GM18519 (cell line): ENCODE measurements around the gene FOXO1.

ENCODE experiments used
- ATAC-seq: cut with Tn5 transposase; IDR thresholded peaks from one replicate; pipeline ENCODE4 v1.9.1; 2021; ENCODE audit warnings: mild to moderate bottlenecking, moderate library complexity; ENCODE audit not compliant: unreplicated experiment, low FRiP score

FOXO1 gene

GRCh38 chr13:40517486-40518480, 148.7 kb downstream of the FOXO1 start:
- ATAC-seq, result peak; percentile 79

- no peak for ATAC-seq
Measured at GRCh38 chr13:40515702-40516101, 150.7 kb downstream of the FOXO1 start.

- no peak for ATAC-seq
Measured at GRCh38 chr13:40514802-40515201, 151.6 kb downstream of the FOXO1 start.

DNA sequence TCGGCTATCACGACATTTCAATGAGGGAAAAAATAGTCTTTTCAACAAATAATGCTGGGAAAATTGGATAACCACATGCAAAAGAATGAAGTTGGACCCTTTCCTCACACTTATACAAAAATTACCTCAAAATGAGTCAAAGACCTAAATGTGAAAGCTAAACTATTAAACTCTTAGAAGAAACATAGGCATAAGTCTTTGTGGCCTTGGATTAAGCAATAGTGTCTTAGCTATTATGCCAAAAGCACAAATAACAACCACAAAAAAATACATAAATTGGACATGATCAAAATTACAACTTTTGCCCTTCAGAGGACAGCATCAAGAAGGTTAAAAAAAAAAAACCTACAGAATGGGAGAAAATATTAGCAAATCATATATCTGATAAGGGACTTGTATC, 156.6 kb downstream of the FOXO1 start:
- no peak for ATAC-seq

DNA sequence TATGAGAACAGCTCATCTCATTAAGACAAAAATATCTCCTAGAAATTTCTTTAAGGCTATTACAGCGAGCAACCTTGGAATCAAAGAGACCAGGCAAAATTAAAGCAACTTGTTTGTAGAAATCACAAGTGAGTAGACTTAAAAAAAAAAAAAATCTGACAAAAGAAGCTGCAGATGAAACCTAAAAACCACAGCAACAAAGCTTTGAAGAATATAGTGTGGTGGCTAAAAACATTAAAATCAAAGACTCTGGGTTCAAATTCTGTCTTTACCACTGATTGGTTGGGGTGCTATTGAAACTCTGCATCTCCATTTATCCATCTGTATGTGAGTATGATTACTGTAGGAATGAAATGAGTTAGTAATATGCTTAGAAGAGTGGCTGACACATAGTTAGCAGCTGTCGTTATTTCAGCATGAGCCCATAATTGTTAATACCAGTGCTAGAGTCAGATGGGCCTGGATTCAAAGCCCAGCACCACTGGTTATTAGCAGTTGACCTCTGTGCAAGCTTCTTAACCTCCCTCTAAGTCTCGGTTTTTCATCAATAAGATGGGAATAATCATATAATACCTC, 157.6 kb downstream of the FOXO1 start:
- ATAC-seq, result no peak

GRCh38 chr13:40508127-40508526, 158.3 kb downstream of the FOXO1 start:
- no peak for ATAC-seq

DNA sequence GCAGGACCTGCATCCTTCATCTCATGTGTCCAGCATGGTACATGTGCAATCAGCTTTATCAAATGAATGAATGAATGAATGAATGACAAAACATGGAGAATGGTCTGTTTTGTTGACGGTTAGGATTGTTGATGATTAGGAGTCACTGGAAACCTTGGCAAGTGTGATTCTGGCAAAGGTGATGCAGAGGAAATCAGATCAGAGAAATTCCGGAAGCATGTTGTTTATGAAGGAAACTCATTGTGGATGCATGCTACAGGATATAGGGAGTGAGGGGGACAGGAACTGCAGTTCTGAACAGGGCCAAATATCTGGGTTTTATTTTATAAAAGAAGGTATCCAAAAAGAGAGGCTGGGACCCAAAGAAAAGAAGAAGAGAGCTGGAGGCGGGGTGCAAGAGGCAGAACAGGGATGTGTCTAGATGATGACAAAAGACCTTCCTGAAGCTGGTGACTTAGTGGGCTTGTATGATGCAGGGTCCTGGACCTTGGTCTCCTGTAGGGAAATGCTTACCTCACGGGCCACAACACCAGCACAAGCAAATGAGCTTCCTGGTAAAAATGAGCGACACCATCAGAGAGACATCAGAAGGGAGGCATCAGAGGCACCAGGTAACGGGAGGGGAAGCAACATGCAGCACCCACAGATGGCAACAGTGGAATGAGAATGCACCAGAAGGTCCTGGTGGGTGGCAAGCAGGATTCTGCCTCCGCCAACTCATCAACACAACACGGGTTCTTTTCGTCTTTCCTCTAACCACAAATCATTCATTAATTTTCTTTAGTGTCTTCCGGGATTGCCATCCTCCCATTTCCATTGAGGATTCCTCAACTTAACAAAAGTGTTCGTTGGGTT, 159.6 kb downstream of the FOXO1 start:
- ATAC-seq, result no peak
